NT2/D1 (cell line): ENCODE results near the gene CDH5.

ENCODE experiments used
- SUZ12 ChIP-seq: IDR thresholded peaks from 2 replicates; pipeline ENCODE4 v1.6.1; 2011; ENCODE audit not compliant: insufficient read length, insufficient read depth; ENCODE audit errors: extremely low read depth
- YY1 ChIP-seq: IDR thresholded peaks from 2 replicates; pipeline ENCODE4 v1.6.1; 2011; ENCODE audit not compliant: insufficient read length, insufficient read depth
- ZNF274 ChIP-seq: IDR thresholded peaks from 2 replicates; pipeline ENCODE4 v1.6.1; 2011; ENCODE audit warnings: mild to moderate bottlenecking, low read depth, low read length

GRCh38 chr16:66437391-66437945, 71.0 kb downstream of the CDH5 start:
- TF ChIP-seq SUZ12 (no peak), YY1 (no peak), ZNF274 (no peak)
